GM19328 (cell line): ENCODE data around the gene CFAP65.

ENCODE experiments used
- ATAC-seq: cut with Tn5 transposase; IDR thresholded peaks from one replicate; pipeline ENCODE4 v1.9.1; 2021; ENCODE audit warnings: mild to moderate bottlenecking, moderate library complexity; ENCODE audit not compliant: unreplicated experiment

CFAP65 gene

GRCh38 chr2:219032051-219032745, 9.1 kb downstream of the CFAP65 start:
- no peak for ATAC-seq

DNA sequence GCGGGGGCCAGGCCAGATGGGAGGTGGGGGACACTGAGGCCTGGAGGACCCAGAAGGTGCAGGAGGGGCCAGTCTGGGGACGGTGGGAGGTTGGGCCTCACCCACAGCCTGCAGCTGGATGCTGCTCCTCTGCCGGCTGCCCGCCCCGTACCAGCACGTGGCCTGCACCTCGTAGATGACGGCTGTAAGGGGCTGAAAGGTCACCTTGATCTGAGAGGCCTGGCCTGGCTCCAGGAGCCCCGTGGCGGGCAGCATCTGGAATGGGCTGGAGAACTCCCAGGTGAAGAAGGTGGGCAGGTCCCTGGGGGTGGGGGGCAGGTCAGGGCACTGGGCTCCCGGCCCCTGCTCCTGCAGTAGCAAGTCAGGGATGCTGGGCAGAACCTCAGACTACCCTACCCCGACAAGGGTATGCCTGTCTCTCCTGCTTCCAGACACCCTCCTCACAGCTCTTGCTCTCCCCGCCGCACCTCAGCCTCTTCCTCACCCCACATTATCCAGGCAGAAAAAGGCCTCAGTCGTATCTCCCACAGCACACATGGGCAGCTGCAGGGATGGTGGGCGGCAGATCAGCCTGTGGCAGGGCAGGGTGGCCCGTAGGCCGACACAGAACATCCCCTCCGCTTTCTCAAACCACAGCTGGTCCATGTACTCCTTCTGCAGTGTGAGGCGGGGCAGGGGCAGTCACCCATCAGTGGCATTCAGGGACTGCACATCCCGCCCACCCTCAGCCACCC, 10.1 kb downstream of the CFAP65 start:
- ATAC-seq, result no peak

- ATAC-seq, result no peak
Measured at GRCh38 chr2:219030177-219030940, 11.0 kb downstream of the CFAP65 start.

DNA sequence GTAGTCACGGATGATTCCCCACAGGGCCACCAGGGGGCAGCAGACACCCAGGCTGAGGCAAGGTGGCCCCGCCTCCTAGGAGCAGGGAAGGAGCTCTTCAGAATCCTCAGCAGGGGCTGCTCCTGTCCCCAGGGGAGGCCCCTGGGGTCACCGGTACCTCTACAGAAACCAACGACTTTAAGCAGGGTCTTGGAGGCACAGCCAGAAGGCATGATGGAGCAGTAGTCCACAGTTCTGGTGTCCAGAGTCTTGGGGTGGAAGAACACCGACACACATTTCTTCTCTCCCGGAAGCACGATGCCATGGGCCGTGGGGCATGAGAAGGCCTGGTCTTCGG, 11.5 kb downstream of the CFAP65 start:
- ATAC-seq, result no peak

DNA sequence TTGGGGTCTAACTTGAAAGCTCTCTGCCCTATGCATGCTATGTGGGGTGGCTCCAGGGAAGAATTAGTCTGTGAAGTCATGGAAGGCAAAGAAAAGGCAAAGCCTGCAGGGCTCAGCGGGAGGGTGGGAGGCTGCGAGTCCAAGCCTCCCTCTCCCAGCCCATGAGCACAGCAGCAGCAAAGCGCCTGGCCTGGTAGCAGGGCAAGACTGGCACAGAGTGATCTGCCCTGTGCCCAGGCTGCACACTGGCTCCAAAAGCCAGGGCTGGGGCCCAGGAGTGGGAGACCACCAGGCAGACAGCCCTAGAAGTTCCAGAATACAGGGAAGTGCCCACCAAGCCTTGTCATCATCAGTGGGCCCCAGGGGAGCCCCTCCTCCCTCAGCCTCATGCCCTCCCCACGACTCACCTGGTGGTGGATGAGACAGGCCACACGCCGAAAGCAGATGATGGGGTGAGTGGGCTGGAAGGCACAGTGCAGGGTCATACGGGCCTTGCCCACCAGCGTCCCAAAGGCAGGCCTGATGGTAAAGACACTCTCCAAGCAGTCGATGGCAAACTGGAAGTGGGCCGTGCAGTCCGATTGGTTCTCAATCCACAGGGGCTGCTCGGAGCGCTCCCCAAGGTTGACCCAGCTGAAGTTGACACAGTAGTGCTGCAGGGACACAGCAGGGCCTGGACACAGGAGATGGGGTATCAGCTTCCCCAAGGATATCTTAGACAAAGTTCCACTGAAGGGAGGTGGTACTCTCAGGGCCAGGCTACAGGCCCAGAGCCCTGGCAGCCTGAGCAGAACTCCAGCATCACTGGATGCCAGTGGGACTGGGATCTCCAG, 12.1 kb downstream of the CFAP65 start:
- no peak for ATAC-seq

- ATAC-seq, result no peak
Measured at GRCh38 chr2:219028141-219028540, 13.2 kb downstream of the CFAP65 start.

DNA sequence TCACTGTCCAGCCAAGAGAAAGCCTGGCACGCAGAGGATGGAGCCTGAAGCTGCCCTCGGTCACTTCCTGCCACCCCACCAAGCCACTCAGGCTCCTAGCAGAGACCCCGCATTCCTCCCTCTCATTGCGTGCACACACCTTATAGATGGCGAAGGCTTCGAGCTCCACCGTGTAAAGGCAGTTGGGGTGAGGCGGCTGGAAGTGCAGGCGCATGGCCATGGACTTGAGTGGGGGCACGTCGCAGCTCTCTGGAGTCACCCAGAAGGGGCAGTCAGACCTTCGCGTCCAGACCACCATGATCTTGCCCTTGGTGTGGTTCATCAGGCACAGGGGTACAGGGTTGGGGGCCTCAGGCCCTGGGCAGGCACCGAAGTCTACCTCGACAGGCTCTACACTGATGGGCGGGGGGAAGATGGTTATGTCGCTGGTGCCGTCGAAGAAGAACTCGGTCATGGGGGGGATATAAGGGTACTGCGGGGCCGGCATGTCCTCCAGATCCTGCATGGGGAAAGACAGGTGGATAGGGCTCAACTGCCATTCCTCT, 13.7 kb downstream of the CFAP65 start:
- no peak for ATAC-seq

DNA sequence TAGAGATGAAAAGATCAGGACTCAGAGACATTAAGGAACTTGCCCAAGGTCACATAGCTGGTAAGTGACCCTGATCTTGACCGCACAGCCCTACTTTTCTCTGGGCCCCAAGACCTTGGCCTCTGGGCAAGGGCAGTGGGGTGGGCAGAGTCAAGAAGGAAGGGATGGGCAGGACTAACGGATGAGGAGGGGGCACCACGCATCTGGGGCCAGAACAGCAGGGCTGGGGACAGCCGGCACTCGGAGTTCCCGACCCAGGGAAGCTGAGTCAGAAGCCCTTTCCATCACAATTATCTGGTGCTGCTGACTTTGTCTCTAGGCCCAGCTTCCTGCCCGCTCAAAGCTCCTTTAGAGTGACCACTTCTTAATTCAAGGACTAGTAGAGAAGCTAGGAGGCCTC, 14.4 kb downstream of the CFAP65 start:
- no peak for ATAC-seq

DNA sequence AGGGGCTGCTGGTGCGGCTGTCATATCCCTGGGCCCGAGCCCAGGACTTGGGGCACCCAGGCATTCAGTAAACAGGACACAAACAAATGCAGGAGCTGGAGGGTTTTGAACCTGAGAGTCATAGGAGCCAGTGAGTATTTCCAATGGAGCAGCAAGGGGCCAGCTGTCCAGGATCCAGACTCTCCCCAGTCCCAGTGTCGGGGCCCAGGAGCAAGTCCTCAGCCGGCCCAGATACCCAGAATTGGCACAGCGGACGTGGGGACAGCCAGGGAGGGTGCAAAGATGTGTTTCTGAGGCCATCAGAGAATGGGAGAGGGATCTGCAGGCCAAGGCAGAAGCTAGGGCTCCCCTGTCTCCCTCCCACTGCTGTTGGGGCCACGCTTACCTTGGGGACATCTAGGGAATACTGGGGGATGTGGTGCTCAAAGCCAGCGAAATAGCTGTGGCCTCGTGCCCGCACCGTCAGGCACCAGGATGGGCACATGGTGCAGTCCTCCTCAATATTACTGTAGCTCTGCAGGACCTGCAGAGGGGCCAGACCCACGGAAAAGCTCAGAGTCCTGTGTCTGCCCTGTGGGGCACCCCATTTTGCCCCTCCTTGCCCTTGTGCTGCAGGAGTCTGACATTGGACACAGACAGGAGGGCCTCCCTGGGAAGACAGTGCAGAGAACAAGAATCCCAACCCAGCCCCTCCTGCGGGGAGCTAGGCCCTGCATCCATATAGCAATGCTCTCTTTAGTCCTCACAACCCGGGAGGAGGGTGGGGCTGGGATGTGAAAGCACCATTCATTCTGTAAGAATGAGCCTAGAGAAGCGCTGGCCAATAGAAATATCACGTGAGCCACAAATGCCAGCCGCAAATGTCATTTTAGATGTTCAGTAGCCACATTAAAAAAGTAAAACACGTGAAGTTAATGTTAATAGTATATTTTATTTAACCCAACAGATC, 15.4 kb downstream of the CFAP65 start:
- ATAC-seq, result no peak

GRCh38 chr2:219024059-219024458, 17.3 kb downstream of the CFAP65 start:
- ATAC-seq, result no peak

GRCh38 chr2:219023045-219023605, 18.2 kb downstream of the CFAP65 start:
- no peak for ATAC-seq

- no peak for ATAC-seq
Measured at GRCh38 chr2:219022616-219023015, 18.7 kb downstream of the CFAP65 start.

DNA sequence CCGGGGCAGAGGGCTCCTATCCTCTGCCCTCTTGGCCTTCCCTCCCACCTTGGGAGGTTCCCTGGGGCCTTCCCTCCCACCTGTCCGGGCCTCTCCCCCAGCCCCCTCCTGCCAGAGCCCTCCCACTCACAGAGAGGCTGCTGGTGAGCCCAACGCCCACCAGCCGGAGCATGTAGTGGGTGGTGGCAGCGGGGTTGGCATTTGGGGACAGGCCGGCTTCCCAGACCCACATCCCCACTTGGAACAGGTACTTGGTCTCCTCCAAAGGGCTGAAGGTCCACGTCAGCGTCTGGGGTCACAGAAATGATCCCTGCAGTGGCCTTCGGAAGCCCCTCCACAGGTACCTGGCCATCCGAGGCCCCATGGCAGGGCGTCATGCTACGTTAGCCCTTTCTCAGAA, 19.3 kb downstream of the CFAP65 start:
- no peak for ATAC-seq

DNA sequence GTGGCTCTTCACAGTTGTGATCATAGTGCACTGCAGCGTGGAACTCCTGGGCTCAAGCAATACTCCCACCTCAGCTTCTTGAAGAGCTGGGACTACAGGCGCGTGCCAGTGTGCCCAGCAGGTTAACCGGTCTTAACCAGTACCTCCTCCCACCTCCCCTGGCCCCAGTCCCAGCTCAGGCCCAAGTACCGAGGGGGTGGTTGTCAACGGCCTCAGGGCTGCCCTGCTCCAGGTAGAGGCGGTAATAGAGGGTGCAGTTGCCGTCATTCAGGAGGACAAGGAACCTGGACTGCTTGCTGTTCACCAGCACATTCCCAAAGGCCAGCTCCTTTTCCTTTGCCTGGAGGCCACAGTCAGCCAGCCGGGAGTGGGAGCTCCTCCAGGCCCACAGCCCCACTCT, 19.7 kb downstream of the CFAP65 start:
- no peak for ATAC-seq

- ATAC-seq, result no peak
Measured at GRCh38 chr2:219020604-219021365, 20.5 kb downstream of the CFAP65 start.

DNA sequence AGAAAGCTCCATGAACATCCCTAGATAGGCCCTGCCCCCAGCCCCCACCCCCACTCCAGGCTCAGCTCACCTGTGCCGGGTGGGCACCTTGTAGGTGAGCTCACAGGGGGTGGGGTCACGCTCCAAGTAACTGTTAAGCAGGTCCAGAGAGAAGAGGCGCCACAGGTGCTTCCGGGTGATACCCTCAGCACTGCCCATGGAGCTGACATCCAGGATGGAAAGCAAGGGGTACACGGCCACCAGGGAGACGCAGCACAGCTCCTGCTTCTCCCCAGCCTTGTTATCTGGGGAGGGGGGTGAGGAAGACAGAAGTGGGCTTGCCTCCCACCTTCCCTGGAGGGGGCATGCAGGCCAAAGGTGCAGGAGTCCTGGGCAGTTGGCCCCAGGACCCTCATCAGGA, 21.9 kb downstream of the CFAP65 start:
- ATAC-seq, result no peak

GRCh38 chr2:219018726-219019125, 22.6 kb downstream of the CFAP65 start:
- ATAC-seq, result no peak

DNA sequence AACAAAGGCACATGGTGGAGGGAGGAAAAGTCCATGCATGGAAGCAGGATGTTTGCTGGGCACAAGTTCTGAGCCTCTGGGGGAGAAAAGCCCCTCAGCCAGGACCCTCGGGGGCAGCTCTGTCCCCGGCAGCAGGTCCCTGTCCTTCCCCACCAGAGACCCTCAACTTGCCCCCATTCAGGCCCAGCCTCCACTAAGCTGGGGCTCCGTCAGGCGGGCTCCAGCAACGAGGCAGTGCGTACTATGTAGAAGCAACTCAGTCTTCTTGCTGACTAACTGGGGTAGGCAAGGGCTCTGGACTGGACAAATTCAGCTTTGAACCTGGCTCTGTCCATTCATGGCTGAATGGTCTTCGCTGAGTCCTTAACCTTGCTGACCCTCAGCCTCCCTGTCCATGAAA, 23.0 kb downstream of the CFAP65 start:
- no peak for ATAC-seq
